ENCODE measurements around the gene PACS1. TPM values are rescaled to one million over a fixed set of nuclear protein-coding genes. Genes with fewer than 3 reads are reported as not detected.
A peak's percentile ranks its signal among the peaks of the same experiment; 100 is the strongest.

The PACS1 gene
- total and polyA plus RNA-seq, 2 donors (not counting 1 experiment from before 2014, with no cell fraction given), result 131 to 303 TPM

DNA sequence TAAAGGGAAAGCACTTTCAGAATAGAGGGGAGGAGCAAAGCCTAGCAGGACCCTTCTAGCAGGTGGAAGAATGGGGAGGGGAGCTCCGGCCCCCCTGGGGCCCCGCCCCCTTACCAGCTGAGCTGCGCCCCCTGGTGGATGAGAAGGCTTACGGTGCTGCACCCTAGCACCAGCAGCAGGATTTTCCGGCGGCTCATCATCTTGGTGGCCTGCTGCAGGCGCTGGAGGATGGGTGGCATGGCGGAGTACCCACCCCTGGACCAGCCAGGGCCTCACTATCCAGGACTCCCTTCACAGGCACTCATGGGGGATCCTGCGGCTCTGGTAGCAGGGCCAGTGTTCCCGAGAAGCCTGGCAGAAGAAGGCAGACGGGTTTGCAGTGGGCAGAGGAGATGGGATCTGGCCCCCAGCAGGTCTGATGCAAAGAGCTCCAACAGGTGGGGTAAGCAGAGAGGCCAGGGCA, 24.9 kb upstream of the PACS1 start:
- Histone ChIP-seq H3K36me3 (replicated peaks in 1 of 2; ENCODE audit: control extremely low read depth in 1 of 2, control insufficient read depth in 1 of 2, extremely low read depth in 1 of 2, insufficient read depth in 2 of 2, low read length in 1 of 2) (no peaks in the 10 kb centered on the region), H3K27ac (ENCODE audit: low read length in 2 of 2) (no peak overlapping the region), H2AFZ (ENCODE audit: insufficient read depth, low read depth, low read length, poor library complexity, severe bottlenecking) (no peak overlapping the region), H3K9ac (ENCODE audit: low read length) (no peak overlapping the region), H4K20me1 (ENCODE audit: control insufficient read depth, insufficient read depth, low read length, poor library complexity, severe bottlenecking) (no peaks in the 10 kb centered on the region), H3K79me2 (ENCODE audit: control insufficient read depth, insufficient read depth, low read length) (peaks cover 17% of the 10 kb centered on the region), H3K9me3 (ENCODE audit: control extremely low read depth in 1 of 3, control insufficient read depth in 2 of 3, insufficient read depth in 1 of 3, low read length in 2 of 3) (no peaks in the 10 kb centered on the region), H3K27me3 (replicated peaks in 1 of 4; ENCODE audit: control extremely low read depth in 1 of 4, control insufficient read depth in 3 of 4, insufficient read depth in 4 of 4, low read length in 3 of 4) (peaks cover 0 to 35% (median 5%) of the 10 kb centered on the region in 4 experiments), H3K4me3 (ENCODE audit: control extremely low read depth in 1 of 5, extremely low read depth in 1 of 5, insufficient read depth in 1 of 5, low read depth in 2 of 5, low read length in 4 of 5) (no peak overlapping the region), H3K4me2 (replicated peaks; ENCODE audit: low read depth, low read length, poor library complexity, severe bottlenecking) (peak overlapping the region; percentile 35), H3K4me1 (ENCODE audit: control insufficient read depth in 2 of 2, insufficient read depth in 2 of 2, low read length in 2 of 2) (peaks cover 10 to 15% of the 10 kb centered on the region in 2 donors)
- TF ChIP-seq EZH2 (IDR thresholded peaks at IDR 0.05; ENCODE audit: borderline replicate concordance, insufficient read depth, low read depth, low read length, poor library complexity, severe bottlenecking), result no peak
- TF ChIP-seq CTCF (IDR thresholded peaks at IDR 0.05), result peak; percentile 94
- DNase-seq (peak; percentile 88), ATAC-seq (ENCODE audit: low read depth) (peak; percentile 96)
- POLR2A ChIA-PET, result interaction anchor here (0.6 kb wide), 1 partner anchor 11 kb away, joined by 8 read pairs; no protein-coding TSS in a partner anchor
- Mint-ChIP-seq H3K4me1 (peaks cover 16% of the 10 kb centered on the region), H3K9me3 (ENCODE audit: insufficient read depth) (no peaks in the 10 kb centered on the region), H3K27ac (peak overlapping the region; percentile 7), H3K4me3 (no peak overlapping the region), H3K27me3 (peaks cover 12% of the 10 kb centered on the region)
- intact Hi-C loops (cut with micrococcal nuclease), result loop anchor here (2.0 kb wide), 1 partner anchor 42 kb away; the partner anchor contains the start of genes BANF1 and EIF1AD
- CTCF ChIA-PET, result interaction anchor here (0.5 to 5.2 kb wide), 40 partner anchors 8 to 1692 kb away, joined by 3 to 35 read pairs (median 4); partner anchors contain the start of genes AP5B1, BANF1, CATSPER1 and FIBP
- WGBS (ENCODE audit: insufficient coverage), result 23% methylated on average over 11 of the region's 11 CpGs

- H3K4me3 Mint-ChIP-seq, result no peak overlapping the region
- Histone ChIP-seq H3K27ac (ENCODE audit: low read length in 2 of 2) (no peak overlapping the region), H3K4me1 (ENCODE audit: control insufficient read depth in 2 of 2, insufficient read depth in 2 of 2, low read length in 2 of 2) (peaks cover 17 to 25% of the 10 kb centered on the region in 2 donors), H3K79me2 (ENCODE audit: control insufficient read depth, insufficient read depth, low read length) (peaks cover 28% of the 10 kb centered on the region), H3K4me3 (ENCODE audit: control extremely low read depth in 1 of 5, extremely low read depth in 1 of 5, insufficient read depth in 1 of 5, low read depth in 2 of 5, low read length in 4 of 5) (no peak overlapping the region), H3K27me3 (replicated peaks in 1 of 4; ENCODE audit: control extremely low read depth in 1 of 4, control insufficient read depth in 3 of 4, insufficient read depth in 4 of 4, low read length in 3 of 4) (peaks cover 0 to 35% (median 5%) of the 10 kb centered on the region in 4 experiments), H2AFZ (ENCODE audit: insufficient read depth, low read depth, low read length, poor library complexity, severe bottlenecking) (no peak overlapping the region), H3K36me3 (replicated peaks in 1 of 2; ENCODE audit: control extremely low read depth in 1 of 2, control insufficient read depth in 1 of 2, extremely low read depth in 1 of 2, insufficient read depth in 2 of 2, low read length in 1 of 2) (no peaks in the 10 kb centered on the region), H3K9ac (ENCODE audit: low read length) (no peak overlapping the region), H3K9me3 (ENCODE audit: control extremely low read depth in 1 of 3, control insufficient read depth in 2 of 3, insufficient read depth in 1 of 3, low read length in 2 of 3) (no peaks in the 10 kb centered on the region), H4K20me1 (ENCODE audit: control insufficient read depth, insufficient read depth, low read length, poor library complexity, severe bottlenecking) (no peaks in the 10 kb centered on the region), H3K4me2 (replicated peaks; ENCODE audit: low read depth, low read length, poor library complexity, severe bottlenecking) (no peak overlapping the region)
- intact Hi-C loops (cut with micrococcal nuclease), result no loop called here
- ATAC-seq (ENCODE audit: low read depth) (no peak), DNase-seq (no peak)
- peaks cover 23% of the 10 kb centered on the region for H3K4me1 Mint-ChIP-seq
- ChIA-PET POLR2A (interaction anchor here (0.6 kb wide), 1 partner anchor 216 kb away, joined by 3 read pairs; no protein-coding TSS in a partner anchor), CTCF (interaction anchor here (1.3 to 5.2 kb wide), 3 partner anchors 20 to 87 kb away, joined by 6 to 34 read pairs (median 8); no protein-coding TSS in a partner anchor)
- no peaks in the 10 kb centered on the region for H3K9me3 Mint-ChIP-seq (ENCODE audit: insufficient read depth)
- WGBS (ENCODE audit: insufficient coverage), result 87% methylated on average over 2 of the region's 3 CpGs
- peaks cover 12% of the 10 kb centered on the region for H3K27me3 Mint-ChIP-seq
- no peak overlapping the region for H3K27ac Mint-ChIP-seq
- TF ChIP-seq CTCF (IDR thresholded peaks at IDR 0.05), result no peak
- no peak for TF ChIP-seq EZH2 (IDR thresholded peaks at IDR 0.05; ENCODE audit: borderline replicate concordance, insufficient read depth, low read depth, low read length, poor library complexity, severe bottlenecking)
Measured at GRCh38 chr11:66046901-66047300, 23.2 kb upstream of the PACS1 start.
